Brain microvascular endothelial cell (primary cell): ENCODE data around the gene TLE2.

ENCODE experiments used
- DNase-seq: peaks from one replicate; pipeline ENCODE4 v3.0.0-alpha.2; 2020
- H3K27ac ChIP-seq: fragments of 250-450 bp; sonication (Bioruptor Pico); 2 replicates; pipeline ENCODE4 v1.5.1; 2020; ENCODE audit warnings: mild to moderate bottlenecking, moderate library complexity
- H3K27me3 ChIP-seq: fragments of 250-450 bp; sonication (Bioruptor Pico); replicated peaks from 2 replicates; pipeline ENCODE4 v1.5.1; 2020; ENCODE audit warnings: mild to moderate bottlenecking
- H3K36me3 ChIP-seq: fragments of 250-450 bp; sonication (Bioruptor Pico); replicated peaks from 2 replicates; pipeline ENCODE4 v1.5.1; 2020; ENCODE audit warnings: mild to moderate bottlenecking
- H3K4me3 ChIP-seq: 2 replicates; pipeline ENCODE4 v1.5.1; 2011; ENCODE audit warnings: low read depth, mild to moderate bottlenecking, control low read depth, low read length, moderate library complexity
- in situ Hi-C: cut with HindIII; loops from 2 replicates; pipeline ENCODE4 v1.10.0; 2017; ENCODE audit warnings: low sequenced_read_pairs, low pct_ligation_motif_present
- TF ChIP-seq, protein P1 (sequence below): IDR thresholded peaks from 2 replicates; pipeline ENCODE4 v1.5.1; 2011; ENCODE audit warnings: low read depth, mild to moderate bottlenecking, moderate library complexity, low read length, control low read depth, inconsistent platforms; ENCODE audit errors: missing control alignments

Gene TLE2

DNA sequence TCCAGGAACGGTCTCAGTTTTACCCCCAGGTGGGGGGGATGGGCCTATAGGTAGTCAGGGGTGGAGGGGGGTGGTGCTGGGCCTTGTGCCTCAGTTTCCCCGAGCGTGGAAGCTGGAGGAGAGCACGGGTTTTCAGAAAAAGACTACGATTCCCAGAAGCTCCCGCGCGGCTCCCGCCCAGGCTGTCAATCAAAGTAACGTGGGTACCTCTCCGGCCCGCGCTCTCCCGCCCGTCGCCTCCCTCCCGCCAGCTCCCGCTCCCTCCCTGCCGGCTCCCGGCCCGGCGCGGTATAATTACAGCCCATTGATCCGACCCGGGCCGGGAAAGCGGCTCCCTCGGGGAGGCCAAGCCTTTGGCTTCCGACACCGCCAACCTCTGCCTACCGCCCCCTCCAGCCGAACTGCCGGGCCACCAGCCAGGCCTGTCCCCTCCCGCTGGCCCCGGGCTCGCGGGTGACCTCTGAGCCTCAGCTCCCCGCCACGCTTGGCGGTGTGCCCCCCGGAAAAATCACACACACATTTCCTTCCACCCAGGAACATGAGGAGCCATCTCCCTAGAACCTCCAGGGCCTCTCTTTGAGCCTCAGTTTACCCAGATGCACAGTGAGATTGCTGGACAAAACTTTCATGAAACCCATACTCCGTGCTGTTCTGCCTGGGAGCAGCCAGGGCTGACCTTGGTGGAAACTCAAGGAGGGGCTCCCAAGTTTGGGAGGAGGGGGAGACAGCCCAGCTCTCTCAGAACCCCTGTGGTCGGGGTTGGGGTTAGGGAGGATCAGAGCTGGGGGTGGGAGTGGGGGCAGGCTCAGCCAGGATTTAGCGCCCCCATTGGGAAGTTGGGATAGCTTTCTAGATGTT is 7.3 kb upstream of the TLE2 start:
- Histone ChIP-seq H3K4me3 (peak overlapping the region; percentile 57), H3K27ac (peak overlapping the region; percentile 11), H3K27me3 (peaks cover 13% of the 10 kb centered on the region), H3K36me3 (no peaks in the 10 kb centered on the region)
- peak; percentile 88 for DNase-seq
- TF ChIP-seq, protein P1, sequence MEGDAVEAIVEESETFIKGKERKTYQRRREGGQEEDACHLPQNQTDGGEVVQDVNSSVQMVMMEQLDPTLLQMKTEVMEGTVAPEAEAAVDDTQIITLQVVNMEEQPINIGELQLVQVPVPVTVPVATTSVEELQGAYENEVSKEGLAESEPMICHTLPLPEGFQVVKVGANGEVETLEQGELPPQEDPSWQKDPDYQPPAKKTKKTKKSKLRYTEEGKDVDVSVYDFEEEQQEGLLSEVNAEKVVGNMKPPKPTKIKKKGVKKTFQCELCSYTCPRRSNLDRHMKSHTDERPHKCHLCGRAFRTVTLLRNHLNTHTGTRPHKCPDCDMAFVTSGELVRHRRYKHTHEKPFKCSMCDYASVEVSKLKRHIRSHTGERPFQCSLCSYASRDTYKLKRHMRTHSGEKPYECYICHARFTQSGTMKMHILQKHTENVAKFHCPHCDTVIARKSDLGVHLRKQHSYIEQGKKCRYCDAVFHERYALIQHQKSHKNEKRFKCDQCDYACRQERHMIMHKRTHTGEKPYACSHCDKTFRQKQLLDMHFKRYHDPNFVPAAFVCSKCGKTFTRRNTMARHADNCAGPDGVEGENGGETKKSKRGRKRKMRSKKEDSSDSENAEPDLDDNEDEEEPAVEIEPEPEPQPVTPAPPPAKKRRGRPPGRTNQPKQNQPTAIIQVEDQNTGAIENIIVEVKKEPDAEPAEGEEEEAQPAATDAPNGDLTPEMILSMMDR = peak; percentile 52
- in situ Hi-C loops = no loop called here

DNA sequence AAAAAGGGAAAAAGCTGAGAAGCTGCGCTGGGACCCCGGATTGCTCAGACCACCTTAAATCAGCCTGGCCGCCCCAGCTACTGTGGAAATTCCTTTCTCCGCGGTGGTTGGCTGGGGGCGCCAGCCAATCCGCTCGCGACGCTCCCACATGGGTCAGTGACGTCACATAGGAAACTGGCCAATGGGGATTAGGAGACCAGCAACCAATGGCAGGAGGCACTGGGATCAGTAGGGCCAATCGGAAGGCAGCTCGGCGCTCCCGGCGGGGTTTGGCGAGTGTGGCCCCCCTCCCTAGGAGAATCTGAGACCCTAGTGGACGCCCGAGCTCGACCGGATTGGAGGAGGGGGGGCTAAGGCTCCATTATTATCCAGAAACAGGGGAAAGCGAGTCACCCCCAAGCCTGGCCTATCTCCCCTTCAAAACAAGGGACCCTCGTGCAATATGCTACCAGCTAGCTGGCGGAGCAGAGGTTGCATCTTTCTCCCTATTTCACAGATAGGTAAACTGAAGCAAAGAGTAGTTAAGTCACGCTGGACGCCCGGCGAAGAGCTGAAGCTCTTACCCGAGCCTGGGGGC is 6.5 kb upstream of the TLE2 start:
- TF ChIP-seq, protein P1 = no peak
- Histone ChIP-seq H3K36me3 (no peaks in the 10 kb centered on the region), H3K27me3 (peaks cover 16% of the 10 kb centered on the region), H3K27ac (peak overlapping the region; percentile 8), H3K4me3 (peak overlapping the region; percentile 60)
- in situ Hi-C loops = no loop called here
- peak; percentile 99 for DNase-seq

DNA sequence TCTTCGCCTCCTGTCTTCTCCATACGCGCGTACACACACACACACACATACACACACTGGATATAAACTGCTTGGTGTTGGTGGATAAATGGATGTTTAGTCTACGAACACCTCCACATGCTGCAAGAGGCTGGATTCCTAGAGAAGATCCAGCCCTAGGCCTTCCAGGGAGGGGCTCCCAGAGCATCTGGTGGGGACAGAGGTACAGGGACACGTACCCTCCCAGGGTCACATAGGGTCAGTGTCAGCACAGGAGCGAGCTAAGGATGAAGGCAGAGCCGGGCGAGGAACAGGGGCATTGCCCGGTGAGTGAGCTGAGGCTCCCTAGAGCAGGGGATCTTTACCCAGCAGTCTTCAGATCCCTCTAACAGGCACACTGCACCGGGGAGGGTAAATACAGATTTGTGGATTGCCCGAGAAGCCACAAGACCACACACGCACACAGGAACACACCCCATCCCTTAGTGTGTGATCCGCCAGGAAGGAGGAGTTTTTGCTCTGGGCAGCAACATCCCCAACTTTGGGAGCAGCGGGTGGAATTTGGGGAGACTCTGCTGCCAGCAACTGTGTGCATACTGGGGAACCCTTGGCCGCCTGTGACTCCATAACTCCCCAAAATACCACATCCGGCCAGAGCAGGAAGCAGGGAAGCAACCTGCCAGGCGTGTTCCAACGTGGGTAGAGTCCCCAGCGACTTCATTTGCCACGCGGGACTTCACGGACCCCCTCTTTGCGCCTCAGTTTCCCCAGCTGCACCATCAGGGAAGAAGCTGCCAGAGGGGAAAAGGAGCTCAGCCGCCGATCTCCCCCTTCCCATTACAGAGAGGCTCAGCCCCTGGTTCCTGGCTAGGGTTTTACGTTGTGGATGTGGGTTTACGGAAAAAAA is 5.8 kb upstream of the TLE2 start:
- in situ Hi-C loops = no loop called here

DNA sequence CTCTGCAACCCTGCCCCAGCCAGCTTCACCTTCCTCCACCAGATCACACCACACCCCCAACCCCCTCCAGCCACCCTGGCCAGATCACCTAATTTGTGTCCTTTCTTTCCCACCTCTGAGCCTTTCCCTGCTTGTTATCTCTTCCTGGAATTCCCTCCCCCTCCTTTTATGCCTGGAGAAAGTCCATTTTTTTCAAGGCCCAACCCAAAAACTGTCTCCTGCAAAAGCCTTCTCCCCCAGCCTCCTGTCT is 5.3 kb upstream of the TLE2 start:
- H3K4me3 ChIP-seq = no peak overlapping the region
- TF ChIP-seq, protein P1 = no peak
- in situ Hi-C loops = no loop called here
- H3K27ac ChIP-seq = no peak overlapping the region
- peaks cover 28% of the 10 kb centered on the region for H3K27me3 ChIP-seq
- H3K36me3 ChIP-seq = no peaks in the 10 kb centered on the region
- no peak for DNase-seq

More for the DNA sequence above, 5.8 kb upstream of the TLE2 start:
- Histone ChIP-seq H3K4me3 (peak overlapping the region; percentile 60), H3K36me3 (no peaks in the 10 kb centered on the region), H3K27ac (no peak overlapping the region), H3K27me3 (peaks cover 23% of the 10 kb centered on the region)
- TF ChIP-seq, protein P1 = no peak
- no peak for DNase-seq

DNA sequence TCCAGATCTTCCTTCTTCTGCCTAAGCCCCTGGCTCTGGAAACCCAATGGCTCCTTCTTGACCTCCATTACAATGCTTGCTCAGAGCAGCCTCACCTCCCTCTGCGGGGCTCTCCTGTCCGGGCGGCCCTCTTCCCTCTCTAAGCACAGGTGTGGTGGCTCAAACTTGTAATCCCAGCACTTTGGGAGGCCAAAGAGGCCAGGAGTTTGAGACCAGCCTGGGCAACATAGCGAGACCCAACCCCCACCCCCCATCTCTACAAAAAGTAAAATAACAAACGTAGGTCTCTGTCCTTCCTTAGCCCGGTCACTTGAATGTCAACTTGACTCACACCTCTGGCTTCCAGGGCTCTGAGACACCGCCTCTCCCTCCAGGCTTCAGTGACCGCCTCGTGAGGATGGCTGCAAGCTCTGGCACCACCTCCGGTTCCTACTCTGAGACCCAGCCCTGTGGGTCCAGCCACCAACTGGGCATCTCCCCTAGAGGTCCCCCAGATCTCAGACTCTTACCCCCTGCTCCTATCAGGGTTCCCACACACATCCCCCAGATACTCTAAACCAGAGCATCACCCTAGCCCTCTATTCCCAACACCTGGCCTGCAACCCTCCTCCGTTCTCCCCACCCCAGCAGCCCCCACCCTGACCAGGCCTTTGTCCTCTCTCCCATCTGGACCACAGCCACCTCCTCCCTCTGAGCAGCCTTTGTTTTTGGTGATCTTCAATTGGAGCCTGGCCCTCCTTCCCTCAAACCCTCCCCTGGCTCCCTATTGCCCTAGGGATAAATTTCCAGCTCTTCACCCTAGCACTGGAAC is 4.7 kb upstream of the TLE2 start:
- DNase-seq = no peak
- Histone ChIP-seq H3K4me3 (no peak overlapping the region), H3K27ac (no peak overlapping the region), H3K27me3 (peaks cover 29% of the 10 kb centered on the region), H3K36me3 (no peaks in the 10 kb centered on the region)
- in situ Hi-C loops = no loop called here
- TF ChIP-seq, protein P1 = no peak
